Neural crest cell (in vitro differentiated cells): ENCODE results near the gene SYNM. TPM values are rescaled to one million over a fixed set of nuclear protein-coding genes. Genes with fewer than 3 reads are reported as not detected.

Experiments used
- DNase-seq: peaks from one replicate; pipeline ENCODE4 v3.0.0; 2021; ENCODE audit warnings: low read depth, mixed read lengths, low spot score
- H3K27ac Mint-ChIP-seq: one replicate; pipeline ENCODE4 v1.8.0; 2021; ENCODE audit warnings: mild to moderate bottlenecking, mixed read lengths; ENCODE audit not compliant: unreplicated experiment
- H3K27me3 Mint-ChIP-seq: 2 replicates; pipeline ENCODE4 v1.8.0; 2021; ENCODE audit warnings: low read depth, mild to moderate bottlenecking, mixed read lengths
- H3K36me3 Mint-ChIP-seq: 2 replicates; pipeline ENCODE4 v1.8.0; 2021; ENCODE audit warnings: low read depth, mild to moderate bottlenecking, mixed read lengths
- H3K4me1 Mint-ChIP-seq: 2 replicates; pipeline ENCODE4 v1.8.0; 2021; ENCODE audit warnings: mixed read lengths
- H3K4me3 Mint-ChIP-seq: one replicate; pipeline ENCODE4 v1.8.0; 2021; ENCODE audit warnings: mild to moderate bottlenecking, mixed read lengths
- H3K9me3 Mint-ChIP-seq: 2 replicates; pipeline ENCODE4 v1.8.0; 2021; ENCODE audit warnings: mixed read lengths
- CTCF ChIP-seq: fragments of 200-600 bp; sonication (generic); conservative IDR thresholded peaks from 2 replicates; pipeline ENCODE4 v1.5.0; 2021; ENCODE audit warnings: antibody characterized with exemption, mild to moderate bottlenecking
- total RNA-seq: library from RNA; stranded (reverse); gene quantifications from 2 replicates; pipeline ENCODE4 v1.2.1, GENCODE V29; 2021

SYNM gene
- total RNA-seq, 1 donor from 2014 or later: 3.1 TPM

GRCh38 chr15:99168601-99169580 is 64.0 kb downstream of the SYNM start:
- Mint-ChIP-seq H3K27me3 (no peaks in the 10 kb centered on the region), H3K4me1 (peaks cover 9% of the 10 kb centered on the region), H3K27ac (peak overlapping the region; percentile 87), H3K4me3 (no peak overlapping the region), H3K9me3 (no peaks in the 10 kb centered on the region), H3K36me3 (peaks cover 3% of the 10 kb centered on the region)
- no peak for TF ChIP-seq CTCF
- DNase-seq: no peak

DNA sequence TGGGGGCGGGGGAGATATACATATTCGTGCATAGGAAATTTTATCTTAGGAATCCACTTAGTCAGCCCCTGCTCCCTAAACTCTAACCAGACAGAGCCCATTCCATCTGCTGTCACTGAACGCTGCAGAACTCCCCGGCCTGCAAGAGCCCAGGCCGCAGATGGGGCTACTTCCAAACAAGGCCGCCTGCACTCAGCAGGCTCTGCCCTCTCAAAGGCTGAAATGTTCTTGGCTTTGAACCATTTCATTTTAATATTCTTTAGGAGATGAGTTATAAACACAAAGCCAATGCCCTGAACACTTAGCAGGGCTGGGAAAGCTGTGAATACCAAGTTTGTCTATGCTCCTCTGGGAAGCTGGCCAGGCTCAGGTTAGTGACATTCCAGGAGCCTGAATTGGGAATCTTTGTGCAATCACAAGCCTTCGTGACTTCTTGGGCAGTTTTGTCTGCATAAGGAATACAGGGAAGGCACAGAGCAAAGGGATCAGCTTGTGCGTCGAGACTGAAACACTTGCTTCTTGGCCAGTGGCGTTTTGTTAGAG is 65.0 kb downstream of the SYNM start:
- H3K4me1 Mint-ChIP-seq: peaks cover 9% of the 10 kb centered on the region
- H3K4me3 Mint-ChIP-seq: no peak overlapping the region
- no peak for TF ChIP-seq CTCF
- H3K36me3 Mint-ChIP-seq: no peaks in the 10 kb centered on the region
- no peak overlapping the region for H3K27ac Mint-ChIP-seq
- no peaks in the 10 kb centered on the region for H3K9me3 Mint-ChIP-seq
- no peaks in the 10 kb centered on the region for H3K27me3 Mint-ChIP-seq
- DNase-seq: no peak

DNA sequence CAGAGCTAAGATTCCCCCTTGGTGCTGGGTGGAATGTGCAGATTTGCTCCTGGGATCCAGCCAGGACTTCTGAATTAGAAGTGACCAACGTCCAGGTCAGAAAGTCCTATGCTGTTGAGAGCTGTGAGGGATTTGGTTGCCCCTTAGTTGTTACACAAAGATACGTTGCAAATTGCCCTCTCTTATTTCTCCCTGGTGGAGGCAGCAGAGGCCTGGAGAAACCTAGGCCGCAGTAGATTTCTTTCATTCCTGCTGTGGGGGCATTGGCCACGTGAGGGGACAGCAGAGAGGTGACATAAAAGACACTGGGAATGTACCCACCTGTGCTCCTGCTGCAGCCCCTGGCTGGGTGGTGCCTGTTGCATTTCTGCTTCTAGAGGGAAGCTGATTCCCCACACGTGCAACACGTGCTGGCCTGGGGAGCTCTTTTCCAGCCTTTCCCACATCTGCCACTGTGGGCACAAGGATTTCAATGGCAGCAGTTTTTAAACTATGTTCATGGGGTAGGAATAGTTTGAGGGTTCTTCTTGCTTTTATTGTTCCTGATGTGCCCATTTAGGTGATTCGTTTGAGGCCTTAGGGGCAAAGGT is 65.7 kb downstream of the SYNM start:
- peaks cover 9% of the 10 kb centered on the region for H3K4me1 Mint-ChIP-seq
- no peak for DNase-seq

GRCh38 chr15:99172171-99172570 is 67.3 kb downstream of the SYNM start:
- Mint-ChIP-seq H3K27ac (no peak overlapping the region), H3K27me3 (no peaks in the 10 kb centered on the region), H3K9me3 (no peaks in the 10 kb centered on the region), H3K4me3 (no peak overlapping the region), H3K36me3 (no peaks in the 10 kb centered on the region), H3K4me1 (peaks cover 9% of the 10 kb centered on the region)
- no peak for TF ChIP-seq CTCF
- DNase-seq: no peak

More for the DNA sequence above, 65.7 kb downstream of the SYNM start:
- no peaks in the 10 kb centered on the region for H3K9me3 Mint-ChIP-seq
- no peak overlapping the region for H3K4me3 Mint-ChIP-seq
- no peaks in the 10 kb centered on the region for H3K36me3 Mint-ChIP-seq
- TF ChIP-seq CTCF: no peak
- no peaks in the 10 kb centered on the region for H3K27me3 Mint-ChIP-seq
- no peak overlapping the region for H3K27ac Mint-ChIP-seq

DNA sequence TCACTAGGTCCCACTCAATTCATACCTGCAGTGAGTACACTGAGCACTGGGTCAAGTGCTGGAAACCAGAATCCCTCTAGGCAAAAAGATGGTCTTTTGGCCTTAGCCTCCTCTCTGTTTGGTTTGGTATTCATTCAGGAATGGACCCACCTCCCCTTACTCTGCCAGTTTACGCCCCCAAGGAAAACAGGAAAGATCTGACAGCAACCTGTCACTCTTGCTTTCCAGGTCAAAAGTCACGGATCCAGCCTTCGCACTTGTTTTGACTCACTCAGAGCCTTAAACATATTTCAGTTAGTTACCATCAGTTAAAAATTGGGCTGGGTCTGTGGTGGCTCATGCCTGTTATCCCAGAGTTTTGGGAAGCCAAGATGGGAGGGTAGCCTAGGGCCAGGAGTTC is 68.1 kb downstream of the SYNM start:
- H3K9me3 Mint-ChIP-seq: no peaks in the 10 kb centered on the region
- no peak for DNase-seq
- peaks cover under 1% of the 10 kb centered on the region for H3K4me1 Mint-ChIP-seq
- H3K27me3 Mint-ChIP-seq: no peaks in the 10 kb centered on the region
- peak overlapping the region; percentile 93 for H3K27ac Mint-ChIP-seq
- TF ChIP-seq CTCF: no peak
- H3K36me3 Mint-ChIP-seq: no peaks in the 10 kb centered on the region
- H3K4me3 Mint-ChIP-seq: no peak overlapping the region
